Measurements from ENCODE around the gene UBAP2L.
"Not testable (repeated sequence)": the region's sequence is repeated elsewhere in the genome, so short reads cannot be mapped to it uniquely, and the experiment has no call there.

UBAP2L gene

DNA sequence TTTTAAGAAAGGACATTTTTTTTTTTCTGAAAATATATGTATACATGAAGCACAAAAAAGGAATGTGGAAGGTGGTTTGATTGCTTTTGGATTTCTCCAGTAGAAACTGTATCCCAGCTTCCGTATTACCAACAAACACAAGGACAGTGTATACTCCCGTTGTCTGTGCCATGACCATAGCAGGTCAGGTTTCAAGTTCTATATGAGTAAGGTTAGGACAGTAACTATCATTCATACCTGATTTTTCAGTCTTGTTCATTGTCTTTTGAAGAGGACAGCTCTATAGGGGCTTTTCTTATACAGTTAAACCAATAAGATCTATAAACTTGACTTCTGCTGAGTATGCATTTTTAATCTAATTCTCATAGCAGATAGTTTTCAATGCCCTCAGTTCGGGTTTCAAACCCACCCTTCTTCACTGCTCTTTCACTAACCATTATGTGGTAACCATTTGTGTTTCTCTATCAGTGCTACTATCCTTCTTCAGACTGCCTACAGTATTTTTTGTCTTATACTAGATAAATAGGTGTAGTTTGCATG is 19.6 kb downstream of the UBAP2L start:
- no peak for DNase-seq (ENCODE audit: low read depth)

GRCh38 chr1:154241703-154242351 is 21.1 kb downstream of the UBAP2L start:
- no peak for DNase-seq (ENCODE audit: low read depth)

GRCh38 chr1:154253671-154254070 is 32.9 kb downstream of the UBAP2L start:
- DNase-seq (ENCODE audit: low read depth) = no peak

- DNase-seq (ENCODE audit: low read depth) = no peak
Measured at GRCh38 chr1:154256686-154257085, 35.9 kb downstream of the UBAP2L start.

- no peak for DNase-seq (ENCODE audit: low read depth)
Measured at GRCh38 chr1:154258784-154259183, 38.0 kb downstream of the UBAP2L start.

DNA sequence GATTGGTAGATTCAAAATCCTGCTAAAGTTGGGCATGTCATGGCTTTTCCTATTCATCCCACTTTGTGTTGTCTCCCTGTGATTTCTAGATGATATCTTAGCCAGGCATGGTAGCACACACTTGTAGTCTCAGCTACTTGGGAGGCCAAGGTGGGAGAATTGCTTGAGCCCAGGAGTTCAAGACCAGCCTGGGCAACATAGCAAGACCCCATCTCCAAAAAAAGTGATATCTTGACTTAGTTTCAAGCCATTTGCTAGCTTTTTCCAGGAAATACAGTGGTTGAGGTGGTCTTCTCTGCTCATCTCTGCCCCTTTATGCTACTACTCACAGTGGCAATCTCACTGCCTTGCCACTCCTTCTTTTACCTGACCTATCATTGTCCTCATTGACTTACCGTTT is 39.4 kb downstream of the UBAP2L start:
- DNase-seq (ENCODE audit: low read depth) = no peak

GRCh38 chr1:154263465-154264332 is 42.9 kb downstream of the UBAP2L start:
- DNase-seq (ENCODE audit: low read depth) = no peak

DNA sequence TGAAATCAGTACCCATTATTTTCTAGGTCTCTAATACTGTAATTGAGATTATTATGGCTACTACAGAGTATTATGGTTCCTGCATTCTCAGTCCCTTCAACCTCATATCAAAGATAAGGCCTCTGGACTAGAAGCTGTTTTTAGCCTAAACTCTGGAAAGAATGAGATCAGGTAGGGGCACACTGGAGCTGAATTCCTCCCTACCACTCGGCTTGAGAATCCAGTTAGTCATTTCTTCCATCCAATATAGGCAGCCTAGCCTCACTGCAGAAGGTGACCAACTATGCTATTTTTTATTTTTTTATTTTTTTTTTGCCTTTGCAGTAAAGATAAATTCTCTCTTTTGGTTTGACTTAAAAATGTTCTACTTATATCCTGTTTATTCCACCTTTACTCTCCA is 43.7 kb downstream of the UBAP2L start:
- no peak for DNase-seq (ENCODE audit: low read depth)

DNA sequence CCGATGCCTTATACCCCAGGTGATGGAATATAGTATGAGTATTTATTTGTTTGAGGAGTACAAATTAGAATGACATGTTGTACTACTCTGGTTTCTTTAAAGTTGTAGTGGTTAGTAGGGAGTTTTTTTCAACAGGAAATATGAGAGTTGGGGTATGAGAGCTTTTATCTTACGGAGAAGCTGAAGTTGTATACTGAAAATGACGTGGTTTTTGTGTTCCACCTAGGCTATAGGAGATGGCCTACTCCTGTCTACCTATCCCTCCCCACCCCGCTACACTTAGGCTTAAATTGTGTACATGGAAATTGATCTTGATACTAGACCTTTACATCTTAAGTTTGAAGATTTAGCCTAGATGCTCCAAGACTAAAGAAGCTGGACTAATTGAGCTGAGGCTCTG is 44.8 kb downstream of the UBAP2L start:
- DNase-seq (ENCODE audit: low read depth) = no peak

- no peak for DNase-seq (ENCODE audit: low read depth)
Measured at GRCh38 chr1:154270833-154271232, 50.1 kb downstream of the UBAP2L start.

GRCh38 chr1:154272217-154272998 is 51.7 kb downstream of the UBAP2L start, which contains the start of gene HAX1:
TSS of gene HAX1 (plus strand) at chr1:154272629. CDS start at chr1:154272724, 95 bp downstream.
- DNase-seq (ENCODE audit: low read depth) = peak; percentile 90

GRCh38 chr1:154272999-154273563 is 52.3 kb downstream of the UBAP2L start:
- no peak for DNase-seq (ENCODE audit: low read depth)

DNA sequence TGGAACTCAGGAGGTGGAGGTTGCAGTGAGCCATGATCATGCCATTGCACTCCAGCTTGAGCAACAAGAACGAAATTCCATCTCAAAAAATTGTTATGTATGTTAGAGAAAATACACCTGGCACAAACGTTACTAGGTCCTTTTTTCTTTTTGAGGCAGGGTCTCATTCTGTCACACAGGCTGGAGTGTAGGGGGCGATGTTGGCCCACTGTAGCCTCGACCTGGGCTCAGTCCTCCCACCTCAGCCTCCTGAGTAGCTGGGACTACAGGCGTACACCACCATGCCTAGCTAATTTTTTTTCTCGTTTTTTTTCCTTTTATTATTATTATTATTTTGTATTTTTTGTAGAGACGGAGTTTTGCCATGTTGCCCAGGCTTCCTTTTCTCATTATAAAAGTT is 56.0 kb downstream of the UBAP2L start:
- no peak for DNase-seq (ENCODE audit: low read depth)

GRCh38 chr1:154287591-154287990 is 66.8 kb downstream of the UBAP2L start:
- DNase-seq (ENCODE audit: low read depth) = not testable (repeated sequence)

- no peak for DNase-seq (ENCODE audit: low read depth)
Measured at GRCh38 chr1:154288661-154289060, 67.9 kb downstream of the UBAP2L start.

DNA sequence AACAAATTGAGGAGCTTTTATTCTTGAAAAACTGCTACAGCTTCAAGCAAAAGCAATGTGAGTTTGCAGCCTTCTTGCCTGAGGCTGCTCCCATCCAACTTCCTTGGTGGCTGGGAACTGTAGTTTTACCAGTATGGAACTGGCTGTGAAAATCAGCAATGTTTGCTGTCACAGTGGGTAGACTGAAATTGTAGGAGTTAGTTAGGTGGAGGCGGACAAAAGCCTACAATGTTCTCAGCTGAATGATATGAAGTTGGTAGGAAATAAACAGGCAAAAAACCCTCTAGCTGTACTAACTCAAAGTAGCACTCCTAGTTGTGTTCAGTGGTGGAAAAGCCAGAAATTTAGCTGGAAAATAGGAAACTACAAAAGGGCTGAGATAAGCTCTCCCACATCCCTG is 70.2 kb downstream of the UBAP2L start:
- no peak for DNase-seq (ENCODE audit: low read depth)

DNA sequence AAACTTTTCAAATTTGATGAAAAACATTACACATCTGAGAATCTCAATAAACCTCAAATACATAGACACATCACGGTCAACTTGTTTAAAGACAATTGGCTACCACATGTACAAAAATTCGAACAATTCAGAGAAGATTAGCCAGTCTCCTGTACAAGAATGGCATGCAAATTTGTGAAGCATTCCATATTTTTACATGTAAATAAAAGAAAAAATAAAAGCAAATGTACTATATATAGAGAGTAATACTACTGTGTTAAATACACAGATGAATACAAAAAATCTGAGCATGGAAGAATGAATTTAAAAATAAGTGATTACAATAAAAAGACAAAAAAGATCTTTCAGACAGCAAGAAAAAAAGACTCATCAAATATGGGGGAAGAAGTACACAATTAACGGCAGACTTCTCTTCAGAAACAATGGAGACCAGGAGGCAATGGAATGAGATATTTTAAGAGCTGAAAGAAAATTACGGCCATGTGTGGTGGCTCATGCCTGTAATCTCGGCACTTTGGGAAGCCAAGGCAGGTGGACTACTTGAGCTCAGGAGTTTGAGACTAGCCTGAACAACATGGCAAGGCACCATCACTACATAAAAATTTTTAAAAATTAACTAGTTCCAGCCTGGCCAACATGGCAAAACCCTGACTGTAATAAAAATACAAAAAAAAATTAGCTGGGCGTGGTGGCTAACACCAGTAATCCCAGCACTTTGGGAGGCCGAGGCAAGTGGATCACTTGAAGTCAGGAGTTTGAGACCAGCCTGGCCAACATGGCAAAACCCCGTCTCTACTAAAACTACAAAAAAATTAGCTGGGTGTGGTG is 74.9 kb downstream of the UBAP2L start:
- DNase-seq (ENCODE audit: low read depth) = no peak

DNA sequence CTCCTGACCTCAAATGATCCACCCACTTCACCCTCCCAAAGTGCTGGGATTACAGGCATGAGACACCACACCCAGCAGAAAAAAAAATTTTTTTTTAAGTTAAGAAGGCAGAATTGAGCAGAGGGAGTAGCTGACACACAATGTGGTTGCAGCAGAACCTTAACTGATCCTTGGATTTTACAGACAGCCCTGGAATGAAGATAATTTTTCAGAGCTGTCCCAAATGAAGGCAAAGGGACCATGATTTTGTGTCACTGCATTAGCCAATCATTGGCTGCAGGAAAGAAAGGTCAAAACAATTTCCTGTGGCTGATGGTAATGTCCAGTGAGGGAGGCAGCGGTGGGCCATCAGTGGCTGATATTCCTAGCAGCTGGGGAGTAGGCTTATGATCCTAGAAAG is 80.8 kb downstream of the UBAP2L start:
- DNase-seq (ENCODE audit: low read depth) = no peak

- no peak for DNase-seq (ENCODE audit: low read depth)
Measured at GRCh38 chr1:154304664-154305337, 84.0 kb downstream of the UBAP2L start.

DNA sequence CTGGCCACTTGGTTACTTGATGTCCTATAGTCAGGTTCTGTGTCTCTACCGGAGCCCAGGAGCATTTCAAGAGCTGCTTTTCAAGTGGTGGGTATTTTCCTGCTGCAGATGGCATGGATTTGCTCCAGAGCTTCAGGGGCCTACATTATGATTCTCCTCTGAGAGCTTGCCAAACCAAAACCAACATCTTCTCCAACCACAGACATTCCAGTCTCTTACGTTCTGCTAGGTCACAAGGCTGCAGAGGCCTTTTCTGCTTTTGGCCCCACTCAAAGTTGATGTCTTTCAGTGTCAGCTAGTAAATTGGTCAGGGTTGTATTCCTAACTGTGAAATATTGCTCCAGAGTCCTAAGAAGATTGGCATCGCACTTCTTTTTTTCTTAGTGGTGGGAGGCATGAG is 85.4 kb downstream of the UBAP2L start:
- no peak for DNase-seq (ENCODE audit: low read depth)
